Esophagus muscularis mucosa (tissue), 4 donors: ENCODE results near the gene SLX4IP.
"Not testable (repeated sequence)": the region's sequence is repeated elsewhere in the genome, so short reads cannot be mapped to it uniquely, and the experiment has no call there.

ENCODE experiments used
- CTCF ChIP-seq, 3 experiments: fragments of 200-600 bp in 2 of 3; fragments of 450-650 bp in 1 of 3; sonication (generic) in 2 of 3; IDR thresholded peaks; one replicate each; pipeline ENCODE4 v1.5.1; 2017 to 2019; ENCODE audit warnings: antibody characterized with exemption in 3 of 3, mild to moderate bottlenecking in 2 of 3, moderate library complexity in 1 of 3
- EP300 ChIP-seq: sonication (generic); formaldehyde crosslinking; IDR thresholded peaks from one replicate; pipeline ENCODE4 v1.6.1; 2017; ENCODE audit warnings: antibody characterized with exemption
- POLR2A ChIP-seq: fragments of 450-650 bp; IDR thresholded peaks from one replicate; pipeline ENCODE4 v1.6.1; 2017; ENCODE audit warnings: antibody characterized with exemption, moderate library complexity, mild to moderate bottlenecking, low read depth
- POLR2AphosphoS5 ChIP-seq, 2 donors: sonication (generic); formaldehyde crosslinking; IDR thresholded peaks; one replicate each; pipeline ENCODE4 v1.6.1; 2017; ENCODE audit warnings: antibody characterized with exemption in 2 of 2

- not testable (repeated sequence) for TF ChIP-seq CTCF (IDR thresholded peaks at IDR 0.05); POLR2A; EP300; POLR2AphosphoS5 (IDR thresholded peaks at IDR 0.05)
These were observed 17.9 kb upstream of the SLX4IP start for GRCh38 chr20:10417218-10417617.
